Aorta (tissue), 5 donors: Measurements from ENCODE around the gene DCDC2C. TPM values are rescaled to one million over a fixed set of nuclear protein-coding genes. Genes with fewer than 3 reads are reported as not detected.

ENCODE experiments used
- ATAC-seq: fragments of 200-7000 bp; cut with Tn5 transposase; one replicate; pipeline ENCODE4 v1.9.1; 2022; ENCODE audit warnings: moderate library complexity; ENCODE audit not compliant: low FRiP score
- DNase-seq, 2 donors: peaks; one replicate each; pipeline ENCODE4 v3.0.0-alpha.2; 2020
- H3K27ac ChIP-seq, 2 donors: one replicate each; pipeline ENCODE4 v1.5.1; 2013; ENCODE audit warnings: low read length in 2 of 2, mild to moderate bottlenecking in 2 of 2, moderate library complexity in 2 of 2, control low read depth in 1 of 2, inconsistent platforms in 1 of 2, low read depth in 1 of 2
- H3K27me3 ChIP-seq, 2 donors: one replicate each; pipeline ENCODE4 v1.6.1; 2013; ENCODE audit warnings: control low read depth in 1 of 2, low read length in 1 of 2, mild to moderate bottlenecking in 1 of 2, moderate library complexity in 1 of 2; ENCODE audit not compliant: insufficient read depth in 2 of 2, control insufficient read depth in 1 of 2
- H3K36me3 ChIP-seq, 2 donors: one replicate each; pipeline ENCODE4 v1.6.1; 2013; ENCODE audit warnings: control low read depth in 1 of 2, low read length in 1 of 2, mild to moderate bottlenecking in 1 of 2; ENCODE audit not compliant: insufficient read depth in 2 of 2, control insufficient read depth in 1 of 2
- H3K4me1 ChIP-seq, 2 donors: one replicate each; pipeline ENCODE4 v1.6.1; 2013; ENCODE audit warnings: low read length in 2 of 2, control low read depth in 1 of 2, mild to moderate bottlenecking in 1 of 2, moderate library complexity in 1 of 2; ENCODE audit not compliant: insufficient read depth in 2 of 2, control insufficient read depth in 1 of 2
- H3K4me3 ChIP-seq, 2 donors: one replicate each; pipeline ENCODE4 v1.5.1; 2013; ENCODE audit warnings: low read length in 2 of 2, control low read depth in 1 of 2, mild to moderate bottlenecking in 1 of 2
- H3K9me3 ChIP-seq: one replicate; pipeline ENCODE4 v1.6.1; 2013; ENCODE audit warnings: mild to moderate bottlenecking, low read length; ENCODE audit not compliant: control insufficient read depth
- WGBS, 2 donors: extraction: QIAGEN DNeasy Blood & Tissue Kit; methylation state at CpG; one replicate each; pipeline ENCODE4 v1.1.7; 2013; 5-methylcytosine and 5-hydroxymethylcytosine counted together
- intact Hi-C, 2 donors: fragments of 100-400 bp; cut with DNase I; formaldehyde crosslinking; loops; one replicate each; pipeline versions ENCODE4 v1.14.2 to v1.15.0; 2022
- polyA plus RNA-seq, 2 donors: library from polyadenylated mRNA; stranded (reverse); fragments of 200-250 nt; gene quantifications; one replicate each; pipeline ENCODE4 v1.2.3, GENCODE V29; 2013
- total RNA-seq, 2 donors: library from RNA; stranded (reverse); fragmentation: NEBNext Ultra II Directional; extraction: Animal tissue kit (Norgen Biotek cat#: 25700); gene quantifications; one replicate each; pipeline ENCODE4 v1.2.1, GENCODE V29; 2021
- donor health status: healthy with polysubstance abuse.
- donor health status: Bipolar disorder and iron deficiency.
- donor health status: DM: no; HTN: no; CAD: no.
- donor health status: DM: no; HTN: no; CAD: no.
- donor health status: DM: yes; HTN: yes; CAD: no.

Gene DCDC2C
- total and polyA plus RNA-seq, 4 donors, result 0.27 to 10.7 (median 2.4) TPM; not detected in 1

GRCh38 chr2:3670376-3670775, 33.0 kb upstream of the DCDC2C start:
- Histone ChIP-seq H3K4me3 (no peak overlapping the region), H3K9me3 (no peaks in the 10 kb centered on the region), H3K27ac (no peak overlapping the region), H3K27me3 (no peaks in the 10 kb centered on the region), H3K36me3 (no peaks in the 10 kb centered on the region), H3K4me1 (no peaks in the 10 kb centered on the region)
- no peak for ATAC-seq
- 88 to 90% methylated on average over 15 of the region's 15 CpGs for WGBS, 2 donors
- DNase-seq, result no peak
- intact Hi-C loops, result no loop called here

GRCh38 chr2:3670941-3671340, 32.4 kb upstream of the DCDC2C start:
- WGBS, 2 donors, result 84 to 86% methylated on average over 11 of the region's 11 CpGs
- Histone ChIP-seq H3K4me3 (no peak overlapping the region), H3K27me3 (no peaks in the 10 kb centered on the region), H3K27ac (no peak overlapping the region), H3K9me3 (no peaks in the 10 kb centered on the region), H3K4me1 (no peaks in the 10 kb centered on the region), H3K36me3 (no peaks in the 10 kb centered on the region)
- ATAC-seq, result no peak
- intact Hi-C loops, result no loop called here
- no peak for DNase-seq

- Histone ChIP-seq H3K4me1 (no peaks in the 10 kb centered on the region), H3K36me3 (no peaks in the 10 kb centered on the region), H3K27ac (no peak overlapping the region), H3K9me3 (no peaks in the 10 kb centered on the region), H3K4me3 (no peak overlapping the region), H3K27me3 (no peaks in the 10 kb centered on the region)
- intact Hi-C loops, result no loop called here
- DNase-seq, result no peak
- no peak for ATAC-seq
- 83% methylated on average over 9 of the region's 9 CpGs for WGBS, 2 donors
Measured at GRCh38 chr2:3672861-3673678, 30.3 kb upstream of the DCDC2C start.

GRCh38 chr2:3674066-3674845, 29.1 kb upstream of the DCDC2C start:
- WGBS, 2 donors, result 89 to 92% methylated on average over 9 of the region's 9 CpGs
- no peaks in the 10 kb centered on the region for H3K27me3 ChIP-seq

GRCh38 chr2:3675687-3676086, 27.7 kb upstream of the DCDC2C start:
- DNase-seq (no peak), ATAC-seq (no peak)
- Histone ChIP-seq H3K27me3 (no peaks in the 10 kb centered on the region), H3K4me3 (no peak overlapping the region), H3K27ac (no peak overlapping the region), H3K4me1 (no peaks in the 10 kb centered on the region), H3K9me3 (no peaks in the 10 kb centered on the region), H3K36me3 (no peaks in the 10 kb centered on the region)
- WGBS, 2 donors, result 90 to 92% methylated on average over 4 of the region's 4 CpGs
- intact Hi-C loops, result no loop called here

More at GRCh38 chr2:3674066-3674845, 29.1 kb upstream of the DCDC2C start:
- Histone ChIP-seq H3K9me3 (no peaks in the 10 kb centered on the region), H3K4me3 (no peak overlapping the region), H3K27ac (no peak overlapping the region), H3K4me1 (no peaks in the 10 kb centered on the region), H3K36me3 (no peaks in the 10 kb centered on the region)
- intact Hi-C loops, result no loop called here
- ATAC-seq (no peak), DNase-seq (no peak)

GRCh38 chr2:3677436-3677835, 25.9 kb upstream of the DCDC2C start:
- Histone ChIP-seq H3K4me1 (no peaks in the 10 kb centered on the region), H3K27ac (no peak overlapping the region), H3K4me3 (no peak overlapping the region), H3K9me3 (no peaks in the 10 kb centered on the region), H3K27me3 (no peaks in the 10 kb centered on the region), H3K36me3 (no peaks in the 10 kb centered on the region)
- DNase-seq, result no peak
- no peak for ATAC-seq
- 87 to 90% methylated on average over 9 of the region's 9 CpGs for WGBS, 2 donors
- intact Hi-C loops, result no loop called here

GRCh38 chr2:3678212-3678611, 25.2 kb upstream of the DCDC2C start:
- ATAC-seq (no peak), DNase-seq (no peak)
- no peak overlapping the region for H3K27ac ChIP-seq
- H3K9me3 ChIP-seq, result no peaks in the 10 kb centered on the region
- 72 to 83% methylated on average over 9 of the region's 9 CpGs for WGBS, 2 donors
- no peak overlapping the region for H3K4me3 ChIP-seq
- no peaks in the 10 kb centered on the region for H3K4me1 ChIP-seq
- H3K27me3 ChIP-seq, result no peaks in the 10 kb centered on the region
- no peaks in the 10 kb centered on the region for H3K36me3 ChIP-seq
- intact Hi-C loops, result no loop called here

GRCh38 chr2:3679180-3679579, 24.2 kb upstream of the DCDC2C start:
- 95 to 96% methylated on average over 2 of the region's 2 CpGs for WGBS, 2 donors
- Histone ChIP-seq H3K4me3 (no peak overlapping the region), H3K9me3 (no peaks in the 10 kb centered on the region), H3K27me3 (no peaks in the 10 kb centered on the region), H3K27ac (no peak overlapping the region), H3K36me3 (no peaks in the 10 kb centered on the region), H3K4me1 (no peaks in the 10 kb centered on the region)
- ATAC-seq, result no peak
- DNase-seq, result no peak
- intact Hi-C loops, result no loop called here
